Adipocyte (in vitro differentiated cells): ENCODE results near the gene DTX3.

Experiments used
- DNase-seq: peaks from one replicate; pipeline ENCODE4 v3.0.0-alpha.2; 2015; ENCODE audit warnings: low read depth
- H3K27me3 ChIP-seq: replicated peaks from 2 replicates; pipeline ENCODE4 v1.7.0; 2013; ENCODE audit warnings: mild to moderate bottlenecking, low read length, moderate library complexity; ENCODE audit not compliant: control insufficient read depth, insufficient read depth
- H3K36me3 ChIP-seq: 2 replicates; pipeline ENCODE4 v1.7.0; 2013; ENCODE audit warnings: low read length, mild to moderate bottlenecking, moderate library complexity; ENCODE audit not compliant: control insufficient read depth, insufficient read depth, severe bottlenecking
- H3K4me1 ChIP-seq: 2 replicates; pipeline ENCODE4 v1.7.0; 2013; ENCODE audit warnings: mild to moderate bottlenecking, low read length, moderate library complexity; ENCODE audit not compliant: control insufficient read depth, insufficient read depth
- H3K4me3 ChIP-seq: 2 replicates; pipeline ENCODE4 v1.7.0; 2013; ENCODE audit warnings: mild to moderate bottlenecking, low read length, moderate library complexity
- H3K9ac ChIP-seq: 2 replicates; pipeline ENCODE4 v1.7.0; 2013; ENCODE audit warnings: mild to moderate bottlenecking, low read length, moderate library complexity
- H3K9me3 ChIP-seq: 2 replicates; pipeline ENCODE4 v1.7.0; 2013; ENCODE audit warnings: mild to moderate bottlenecking, low read length, moderate library complexity; ENCODE audit not compliant: control insufficient read depth

Gene DTX3

GRCh38 chr12:57623811-57624390, 19.3 kb downstream of the DTX3 start:
- Histone ChIP-seq H3K27me3 (peaks cover 91% of the 10 kb centered on the region), H3K9ac (no peak overlapping the region), H3K9me3 (no peaks in the 10 kb centered on the region), H3K36me3 (no peaks in the 10 kb centered on the region), H3K4me1 (peaks cover 6% of the 10 kb centered on the region), H3K4me3 (no peak overlapping the region)
- no peak for DNase-seq

GRCh38 chr12:57624441-57625220, 20.0 kb downstream of the DTX3 start:
- DNase-seq = no peak
- Histone ChIP-seq H3K9ac (no peak overlapping the region), H3K9me3 (no peaks in the 10 kb centered on the region), H3K4me3 (no peak overlapping the region), H3K36me3 (no peaks in the 10 kb centered on the region), H3K27me3 (peaks cover 87% of the 10 kb centered on the region), H3K4me1 (peaks cover 6% of the 10 kb centered on the region)

GRCh38 chr12:57625261-57626032, 20.8 kb downstream of the DTX3 start:
- DNase-seq = no peak
- H3K9me3 ChIP-seq = no peaks in the 10 kb centered on the region
- H3K27me3 ChIP-seq = peaks cover 85% of the 10 kb centered on the region
- no peaks in the 10 kb centered on the region for H3K36me3 ChIP-seq
- H3K4me3 ChIP-seq = no peak overlapping the region
- H3K9ac ChIP-seq = no peak overlapping the region
- H3K4me1 ChIP-seq = peaks cover 6% of the 10 kb centered on the region

- Histone ChIP-seq H3K4me1 (peaks cover 3% of the 10 kb centered on the region), H3K9me3 (no peaks in the 10 kb centered on the region), H3K4me3 (no peak overlapping the region), H3K36me3 (no peaks in the 10 kb centered on the region), H3K9ac (no peak overlapping the region), H3K27me3 (peaks cover 85% of the 10 kb centered on the region)
- no peak for DNase-seq
These were observed 21.7 kb downstream of the DTX3 start for GRCh38 chr12:57626111-57626920.

- Histone ChIP-seq H3K4me1 (no peaks in the 10 kb centered on the region), H3K9me3 (no peaks in the 10 kb centered on the region), H3K4me3 (no peak overlapping the region), H3K27me3 (peaks cover 86% of the 10 kb centered on the region), H3K36me3 (no peaks in the 10 kb centered on the region), H3K9ac (no peak overlapping the region)
- DNase-seq = no peak
These were observed 22.4 kb downstream of the DTX3 start for GRCh38 chr12:57626921-57627445.

GRCh38 chr12:57627501-57628279, 23.1 kb downstream of the DTX3 start:
- Histone ChIP-seq H3K4me1 (no peaks in the 10 kb centered on the region), H3K27me3 (peaks cover 82% of the 10 kb centered on the region), H3K9me3 (no peaks in the 10 kb centered on the region), H3K9ac (no peak overlapping the region), H3K4me3 (no peak overlapping the region), H3K36me3 (no peaks in the 10 kb centered on the region)
- DNase-seq = no peak

- H3K27me3 ChIP-seq = peaks cover 73% of the 10 kb centered on the region
- DNase-seq = no peak
These were observed 23.9 kb downstream of the DTX3 start for GRCh38 chr12:57628280-57629191.

GRCh38 chr12:57629897-57630471, 25.4 kb downstream of the DTX3 start:
- Histone ChIP-seq H3K9me3 (no peaks in the 10 kb centered on the region), H3K27me3 (peaks cover 59% of the 10 kb centered on the region), H3K9ac (no peak overlapping the region), H3K4me3 (no peak overlapping the region), H3K4me1 (no peaks in the 10 kb centered on the region), H3K36me3 (no peaks in the 10 kb centered on the region)
- no peak for DNase-seq

More at GRCh38 chr12:57628280-57629191, 23.9 kb downstream of the DTX3 start:
- H3K9ac ChIP-seq = no peak overlapping the region
- no peak overlapping the region for H3K4me3 ChIP-seq
- H3K4me1 ChIP-seq = no peaks in the 10 kb centered on the region
- H3K9me3 ChIP-seq = no peaks in the 10 kb centered on the region
- H3K36me3 ChIP-seq = no peaks in the 10 kb centered on the region

GRCh38 chr12:57630891-57631433, 26.3 kb downstream of the DTX3 start:
- H3K4me3 ChIP-seq = no peak overlapping the region
- DNase-seq = no peak
- H3K4me1 ChIP-seq = no peaks in the 10 kb centered on the region
- no peaks in the 10 kb centered on the region for H3K9me3 ChIP-seq
- no peak overlapping the region for H3K9ac ChIP-seq
- H3K36me3 ChIP-seq = no peaks in the 10 kb centered on the region
- peaks cover 49% of the 10 kb centered on the region for H3K27me3 ChIP-seq
